HEK293 (cell line): ENCODE data around the gene PPP2R3C.

Experiments
- CTCF ChIA-PET: fragments of 350-600 bp; formaldehyde crosslinking; extraction: SDS; loops from one replicate; lab custom pipeline; 2021; ENCODE audit warnings: antibody characterized with exemption; lab: Yijun Ruan, JAX
- POLR2A ChIA-PET: fragments of 300-600 bp; formaldehyde crosslinking; extraction: SDS; loops from one replicate; lab custom pipeline; 2020; ENCODE audit warnings: antibody characterized with exemption, inconsistent platforms; lab: Yijun Ruan, JAX
- H3K27ac ChIP-seq: fragments of 200-500 bp; sonication (Bioruptor generic); 2 replicates; pipeline ENCODE4 v1.5.1; 2014; ENCODE audit warnings: low read depth, low read length, control low read depth, inconsistent platforms; ENCODE audit errors: extremely low read depth
- H3K36me3 ChIP-seq, 2 experiments: fragments of 200-500 bp in 1 of 2; sonication (Bioruptor generic) in 1 of 2; 1 replicate in 1 of 2; 2 replicates in 1 of 2; pipeline ENCODE4 v1.5.1; 2014 to 2017; ENCODE audit warnings: inconsistent platforms in 2 of 2, low read length in 2 of 2; ENCODE audit not compliant: control insufficient read depth in 2 of 2, insufficient read depth in 1 of 2
- H3K4me1 ChIP-seq: fragments of 200-500 bp; sonication (Bioruptor generic); 2 replicates; pipeline ENCODE4 v1.5.1; 2014; ENCODE audit warnings: mild to moderate bottlenecking, low read length, inconsistent platforms; ENCODE audit not compliant: control insufficient read depth, insufficient read depth
- H3K4me3 ChIP-seq: 2 replicates; pipeline ENCODE4 v1.5.1; 2011; ENCODE audit warnings: low read depth, mild to moderate bottlenecking, control low read depth, low read length, moderate library complexity
- H3K9me3 ChIP-seq: fragments of 200-500 bp; sonication (Bioruptor generic); 2 replicates; pipeline ENCODE4 v1.5.1; 2014; ENCODE audit warnings: low read depth, low read length, inconsistent platforms; ENCODE audit not compliant: control insufficient read depth, insufficient read depth
- GLI4 ChIP-seq: fragments of 450-650 bp; formaldehyde crosslinking; IDR thresholded peaks from 2 replicates; pipeline ENCODE4 v1.5.1; 2016; ENCODE audit warnings: missing biosample characterization, missing genetic modification characterization
- HOXD13 ChIP-seq: sonication (generic); formaldehyde crosslinking; IDR thresholded peaks from 2 replicates; pipeline ENCODE4 v1.8.0; 2022; ENCODE audit warnings: missing genetic modification reagents, borderline replicate concordance
- KLF17 ChIP-seq: fragments of 450-650 bp; formaldehyde crosslinking; IDR thresholded peaks from 2 replicates; pipeline ENCODE4 v1.5.1; 2016; ENCODE audit warnings: missing biosample characterization, missing genetic modification characterization
- KLF9 ChIP-seq: fragments of 450-650 bp; formaldehyde crosslinking; IDR thresholded peaks from 2 replicates; pipeline ENCODE4 v1.5.1; 2016; ENCODE audit warnings: missing biosample characterization, missing genetic modification characterization, low read depth
- SP3 ChIP-seq: fragments of 450-650 bp; formaldehyde crosslinking; IDR thresholded peaks from 2 replicates; pipeline ENCODE4 v1.5.1; 2016; ENCODE audit warnings: missing biosample characterization, missing genetic modification characterization
- TCF7L2 ChIP-seq: IDR thresholded peaks from 2 replicates; pipeline ENCODE4 v1.6.1; 2011; ENCODE audit warnings: low read depth, mild to moderate bottlenecking, inconsistent platforms, low read length, moderate library complexity, borderline replicate concordance
- TRIM28 ChIP-seq: IDR thresholded peaks from 2 replicates; pipeline ENCODE4 v1.6.1; 2011; ENCODE audit warnings: low read length, control low read depth, borderline replicate concordance
- ZFP37 ChIP-seq: fragments of 450-650 bp; formaldehyde crosslinking; IDR thresholded peaks from 2 replicates; pipeline ENCODE4 v1.5.1; 2016; ENCODE audit warnings: missing biosample characterization, missing genetic modification characterization
- ZNF112 ChIP-seq: fragments of 450-650 bp; formaldehyde crosslinking; IDR thresholded peaks from 2 replicates; pipeline ENCODE4 v1.5.0; 2017; ENCODE audit warnings: missing biosample characterization, missing genetic modification characterization
- ZNF274 ChIP-seq, 2 experiments: fragments of 200-500 bp in 1 of 2; fragments of 450-650 bp in 1 of 2; sonication (Bioruptor generic) in 1 of 2; formaldehyde crosslinking in 1 of 2; IDR thresholded peaks; 2 replicates each; pipeline versions ENCODE4 v1.5.1 to v1.6.1; 2014 to 2016; ENCODE audit warnings: borderline replicate concordance in 1 of 2, inconsistent platforms in 1 of 2, low read length in 1 of 2, missing biosample characterization in 1 of 2, missing genetic modification characterization in 1 of 2
- ZNF416 ChIP-seq: fragments of 450-650 bp; formaldehyde crosslinking; IDR thresholded peaks from 2 replicates; pipeline ENCODE4 v1.5.1; 2016; ENCODE audit warnings: missing biosample characterization, missing genetic modification characterization
- ZNF423 ChIP-seq: fragments of 450-650 bp; formaldehyde crosslinking; IDR thresholded peaks from 2 replicates; pipeline ENCODE4 v1.5.1; 2016; ENCODE audit warnings: missing biosample characterization, missing genetic modification characterization
- ZNF48 ChIP-seq: fragments of 450-650 bp; formaldehyde crosslinking; IDR thresholded peaks from 2 replicates; pipeline ENCODE4 v1.5.1; 2016; ENCODE audit warnings: missing biosample characterization, missing genetic modification characterization
- ZNF521 ChIP-seq: fragments of 450-650 bp; formaldehyde crosslinking; IDR thresholded peaks from 2 replicates; pipeline ENCODE4 v1.5.1; 2017; ENCODE audit warnings: missing biosample characterization, mild to moderate bottlenecking, missing genetic modification characterization
- ZNF544 ChIP-seq: fragments of 450-650 bp; formaldehyde crosslinking; IDR thresholded peaks from 2 replicates; pipeline ENCODE4 v1.5.0; 2017; ENCODE audit warnings: missing biosample characterization, missing genetic modification characterization
- ZNF624 ChIP-seq: fragments of 450-650 bp; formaldehyde crosslinking; IDR thresholded peaks from 2 replicates; pipeline ENCODE4 v1.5.1; 2017; ENCODE audit warnings: missing biosample characterization, missing genetic modification characterization
- ZNF664 ChIP-seq: fragments of 450-650 bp; formaldehyde crosslinking; IDR thresholded peaks from 2 replicates; pipeline ENCODE4 v1.5.1; 2016; ENCODE audit warnings: missing biosample characterization, missing genetic modification characterization
- ZNF777 ChIP-seq: fragments of 450-650 bp; formaldehyde crosslinking; IDR thresholded peaks from 2 replicates; pipeline ENCODE4 v1.5.1; 2017; ENCODE audit warnings: missing biosample characterization, missing genetic modification characterization, borderline replicate concordance
- ZNF791 ChIP-seq: fragments of 450-650 bp; formaldehyde crosslinking; IDR thresholded peaks from 2 replicates; pipeline ENCODE4 v1.5.1; 2016; ENCODE audit warnings: missing biosample characterization, missing genetic modification characterization
- ZSCAN16 ChIP-seq: fragments of 450-650 bp; formaldehyde crosslinking; IDR thresholded peaks from 2 replicates; pipeline ENCODE4 v1.5.1; 2016; ENCODE audit warnings: missing biosample characterization, missing genetic modification characterization
- TF ChIP-seq, protein P1 (sequence below): fragments of 450-650 bp; formaldehyde crosslinking; IDR thresholded peaks from 2 replicates; pipeline ENCODE4 v1.5.0; 2017; ENCODE audit warnings: missing biosample characterization, missing genetic modification characterization, borderline replicate concordance
- TF ChIP-seq, protein P2 (sequence below): fragments of 450-650 bp; formaldehyde crosslinking; IDR thresholded peaks from 2 replicates; pipeline ENCODE4 v1.5.1; 2017; ENCODE audit warnings: missing biosample characterization, missing genetic modification characterization
- TF ChIP-seq, protein P3 (sequence below): fragments of 450-650 bp; formaldehyde crosslinking; conservative IDR thresholded peaks from 2 replicates; pipeline ENCODE4 v1.5.1; 2016; ENCODE audit warnings: low read depth, missing biosample characterization, missing genetic modification characterization
- TF ChIP-seq, protein P4 (sequence below): fragments of 450-650 bp; formaldehyde crosslinking; IDR thresholded peaks from 2 replicates; pipeline ENCODE4 v1.5.1; 2017; ENCODE audit warnings: missing biosample characterization, missing genetic modification characterization

Gene PPP2R3C

DNA sequence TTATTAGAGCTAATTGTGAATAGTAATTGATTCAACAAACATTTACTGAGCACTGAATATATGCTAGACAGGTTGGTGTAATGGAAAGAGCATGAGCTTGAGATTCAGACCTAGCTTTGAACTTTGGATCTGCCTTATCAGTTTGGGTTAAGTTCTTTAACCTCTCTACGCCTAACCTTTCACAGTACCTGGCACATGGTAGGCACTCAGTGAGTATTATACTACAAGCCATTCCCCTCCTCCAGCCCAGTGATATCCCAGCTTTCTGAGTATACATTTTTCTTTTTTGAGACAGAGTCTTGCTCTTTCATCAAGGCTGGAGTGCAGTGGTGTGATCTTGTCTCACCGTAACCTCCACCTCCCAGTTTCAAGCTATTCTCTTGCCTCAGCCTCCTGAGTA lies 43.7 kb downstream of the PPP2R3C start (continued):
- TF ChIP-seq ZSCAN16 (no peak), ZNF48 (no peak)

DNA sequence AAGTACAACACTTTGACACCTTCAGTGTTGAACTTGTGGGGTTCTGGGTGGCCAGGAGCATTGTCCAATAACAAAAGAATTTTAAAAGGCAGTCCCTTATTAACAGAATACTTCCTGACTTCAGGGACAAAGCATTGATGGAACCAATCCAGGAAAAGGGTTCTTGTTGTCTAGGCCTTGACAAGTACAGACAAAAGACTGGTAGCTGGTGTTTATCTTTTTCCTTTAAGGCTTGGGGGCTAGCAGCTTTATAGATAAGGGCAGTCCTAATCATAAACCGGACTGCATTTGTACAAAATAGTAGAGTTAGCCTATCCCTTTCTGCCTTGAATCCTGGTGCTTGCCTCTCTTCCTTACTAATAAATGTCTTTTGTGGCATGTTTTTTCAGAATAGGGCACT lies 48.3 kb downstream of the PPP2R3C start:
- H3K36me3 ChIP-seq: peaks cover 3 to 8% of the 10 kb centered on the region in 2 experiments; a peak in 2 of 3 replicates
- TF ChIP-seq ZSCAN16 (no peak), ZNF521 (no peak), HOXD13 (CRISPR knock-in tag) (no peak), ZNF112 (tag by site-specific recombination) (no peak), ZFP37 (tag by site-specific recombination) (no peak), GLI4 (tag by site-specific recombination) (no peak), ZNF791 (tag by site-specific recombination) (no peak), TCF7L2 (no peak)
- TF ChIP-seq, protein P1, sequence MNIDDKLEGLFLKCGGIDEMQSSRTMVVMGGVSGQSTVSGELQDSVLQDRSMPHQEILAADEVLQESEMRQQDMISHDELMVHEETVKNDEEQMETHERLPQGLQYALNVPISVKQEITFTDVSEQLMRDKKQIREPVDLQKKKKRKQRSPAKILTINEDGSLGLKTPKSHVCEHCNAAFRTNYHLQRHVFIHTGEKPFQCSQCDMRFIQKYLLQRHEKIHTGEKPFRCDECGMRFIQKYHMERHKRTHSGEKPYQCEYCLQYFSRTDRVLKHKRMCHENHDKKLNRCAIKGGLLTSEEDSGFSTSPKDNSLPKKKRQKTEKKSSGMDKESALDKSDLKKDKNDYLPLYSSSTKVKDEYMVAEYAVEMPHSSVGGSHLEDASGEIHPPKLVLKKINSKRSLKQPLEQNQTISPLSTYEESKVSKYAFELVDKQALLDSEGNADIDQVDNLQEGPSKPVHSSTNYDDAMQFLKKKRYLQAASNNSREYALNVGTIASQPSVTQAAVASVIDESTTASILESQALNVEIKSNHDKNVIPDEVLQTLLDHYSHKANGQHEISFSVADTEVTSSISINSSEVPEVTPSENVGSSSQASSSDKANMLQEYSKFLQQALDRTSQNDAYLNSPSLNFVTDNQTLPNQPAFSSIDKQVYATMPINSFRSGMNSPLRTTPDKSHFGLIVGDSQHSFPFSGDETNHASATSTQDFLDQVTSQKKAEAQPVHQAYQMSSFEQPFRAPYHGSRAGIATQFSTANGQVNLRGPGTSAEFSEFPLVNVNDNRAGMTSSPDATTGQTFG (tag by site-specific recombination): no peak
- TF ChIP-seq, protein P2, sequence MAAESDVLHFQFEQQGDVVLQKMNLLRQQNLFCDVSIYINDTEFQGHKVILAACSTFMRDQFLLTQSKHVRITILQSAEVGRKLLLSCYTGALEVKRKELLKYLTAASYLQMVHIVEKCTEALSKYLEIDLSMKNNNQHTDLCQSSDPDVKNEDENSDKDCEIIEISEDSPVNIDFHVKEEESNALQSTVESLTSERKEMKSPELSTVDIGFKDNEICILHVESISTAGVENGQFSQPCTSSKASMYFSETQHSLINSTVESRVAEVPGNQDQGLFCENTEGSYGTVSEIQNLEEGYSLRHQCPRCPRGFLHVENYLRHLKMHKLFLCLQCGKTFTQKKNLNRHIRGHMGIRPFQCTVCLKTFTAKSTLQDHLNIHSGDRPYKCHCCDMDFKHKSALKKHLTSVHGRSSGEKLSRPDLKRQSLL (tag by site-specific recombination): no peak
- TF ChIP-seq, protein P3, sequence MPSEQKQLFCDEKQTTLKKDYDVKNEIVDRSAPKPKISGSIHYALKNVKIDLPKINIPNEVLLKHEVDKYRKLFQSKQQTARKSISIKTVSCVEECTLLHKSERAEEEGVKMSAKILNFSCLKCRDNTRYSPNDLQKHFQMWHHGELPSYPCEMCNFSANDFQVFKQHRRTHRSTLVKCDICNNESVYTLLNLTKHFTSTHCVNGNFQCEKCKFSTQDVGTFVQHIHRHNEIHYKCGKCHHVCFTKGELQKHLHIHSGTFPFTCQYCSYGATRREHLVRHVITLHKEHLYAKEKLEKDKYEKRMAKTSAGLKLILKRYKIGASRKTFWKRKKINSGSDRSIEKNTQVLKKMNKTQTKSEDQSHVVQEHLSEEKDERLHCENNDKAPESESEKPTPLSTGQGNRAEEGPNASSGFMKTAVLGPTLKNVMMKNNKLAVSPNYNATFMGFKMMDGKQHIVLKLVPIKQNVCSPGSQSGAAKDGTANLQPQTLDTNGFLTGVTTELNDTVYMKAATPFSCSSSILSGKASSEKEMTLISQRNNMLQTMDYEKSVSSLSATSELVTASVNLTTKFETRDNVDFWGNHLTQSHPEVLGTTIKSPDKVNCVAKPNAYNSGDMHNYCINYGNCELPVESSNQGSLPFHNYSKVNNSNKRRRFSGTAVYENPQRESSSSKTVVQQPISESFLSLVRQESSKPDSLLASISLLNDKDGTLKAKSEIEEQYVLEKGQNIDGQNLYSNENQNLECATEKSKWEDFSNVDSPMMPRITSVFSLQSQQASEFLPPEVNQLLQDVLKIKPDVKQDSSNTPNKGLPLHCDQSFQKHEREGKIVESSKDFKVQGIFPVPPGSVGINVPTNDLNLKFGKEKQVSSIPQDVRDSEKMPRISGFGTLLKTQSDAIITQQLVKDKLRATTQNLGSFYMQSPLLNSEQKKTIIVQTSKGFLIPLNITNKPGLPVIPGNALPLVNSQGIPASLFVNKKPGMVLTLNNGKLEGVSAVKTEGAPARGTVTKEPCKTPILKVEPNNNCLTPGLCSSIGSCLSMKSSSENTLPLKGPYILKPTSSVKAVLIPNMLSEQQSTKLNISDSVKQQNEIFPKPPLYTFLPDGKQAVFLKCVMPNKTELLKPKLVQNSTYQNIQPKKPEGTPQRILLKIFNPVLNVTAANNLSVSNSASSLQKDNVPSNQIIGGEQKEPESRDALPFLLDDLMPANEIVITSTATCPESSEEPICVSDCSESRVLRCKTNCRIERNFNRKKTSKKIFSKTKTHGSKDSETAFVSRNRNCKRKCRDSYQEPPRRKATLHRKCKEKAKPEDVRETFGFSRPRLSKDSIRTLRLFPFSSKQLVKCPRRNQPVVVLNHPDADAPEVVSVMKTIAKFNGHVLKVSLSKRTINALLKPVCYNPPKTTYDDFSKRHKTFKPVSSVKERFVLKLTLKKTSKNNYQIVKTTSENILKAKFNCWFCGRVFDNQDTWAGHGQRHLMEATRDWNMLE (tag by site-specific recombination): no peak
- POLR2A ChIA-PET: no interaction called here

DNA sequence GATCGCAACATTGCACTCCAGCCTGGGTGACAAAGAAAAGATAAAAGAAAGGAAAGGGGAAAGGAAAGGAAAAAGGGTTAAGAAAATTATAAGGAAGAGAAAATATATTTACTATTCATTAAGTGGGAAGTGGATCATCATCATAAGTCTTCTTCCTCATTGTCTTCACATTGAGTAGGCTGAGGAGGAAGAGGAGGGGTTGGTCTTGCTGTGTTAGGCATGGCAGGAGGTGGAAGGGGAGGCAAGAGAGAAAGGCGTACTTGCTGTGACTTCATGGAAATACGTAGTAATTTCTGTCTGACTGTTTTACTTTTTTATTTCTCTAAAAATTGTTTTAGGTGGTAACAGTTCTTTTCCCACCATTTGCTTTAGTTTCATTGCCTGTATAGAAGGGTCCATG lies 49.6 kb downstream of the PPP2R3C start:
- Histone ChIP-seq H3K9me3 (no peaks in the 10 kb centered on the region), H3K4me1 (no peaks in the 10 kb centered on the region), H3K4me3 (no peak overlapping the region), H3K27ac (no peak overlapping the region), H3K36me3 (peaks cover 3 to 5% of the 10 kb centered on the region in 2 experiments; a peak in 2 of 3 replicates)
- ChIA-PET CTCF (no interaction called here), POLR2A (no interaction called here)
- no peak for TF ChIP-seq ZNF777 (tag by site-specific recombination)
- TF ChIP-seq ZNF624 (tag by site-specific recombination): no peak
- TF ChIP-seq, protein P4, sequence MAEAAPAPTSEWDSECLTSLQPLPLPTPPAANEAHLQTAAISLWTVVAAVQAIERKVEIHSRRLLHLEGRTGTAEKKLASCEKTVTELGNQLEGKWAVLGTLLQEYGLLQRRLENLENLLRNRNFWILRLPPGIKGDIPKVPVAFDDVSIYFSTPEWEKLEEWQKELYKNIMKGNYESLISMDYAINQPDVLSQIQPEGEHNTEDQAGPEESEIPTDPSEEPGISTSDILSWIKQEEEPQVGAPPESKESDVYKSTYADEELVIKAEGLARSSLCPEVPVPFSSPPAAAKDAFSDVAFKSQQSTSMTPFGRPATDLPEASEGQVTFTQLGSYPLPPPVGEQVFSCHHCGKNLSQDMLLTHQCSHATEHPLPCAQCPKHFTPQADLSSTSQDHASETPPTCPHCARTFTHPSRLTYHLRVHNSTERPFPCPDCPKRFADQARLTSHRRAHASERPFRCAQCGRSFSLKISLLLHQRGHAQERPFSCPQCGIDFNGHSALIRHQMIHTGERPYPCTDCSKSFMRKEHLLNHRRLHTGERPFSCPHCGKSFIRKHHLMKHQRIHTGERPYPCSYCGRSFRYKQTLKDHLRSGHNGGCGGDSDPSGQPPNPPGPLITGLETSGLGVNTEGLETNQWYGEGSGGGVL (tag by site-specific recombination): no peak
- no peak for TF ChIP-seq ZNF274 (IDR thresholded peaks at IDR 0.05; ENCODE audit: low read length)
- TF ChIP-seq ZNF274 (tag by site-specific recombination; IDR thresholded peaks at IDR 0.05; ENCODE audit: borderline replicate concordance): no peak
- TF ChIP-seq ZNF664: no peak
- no peak for TF ChIP-seq TRIM28
- TF ChIP-seq SP3: no peak
- TF ChIP-seq KLF17: no peak
- TF ChIP-seq ZNF416 (tag by site-specific recombination): no peak
- TF ChIP-seq ZNF544 (tag by site-specific recombination): no peak
- TF ChIP-seq KLF9 (tag by site-specific recombination): no peak
- no peak for TF ChIP-seq ZNF423

More for the DNA sequence above, 48.3 kb downstream of the PPP2R3C start:
- CTCF ChIA-PET: no interaction called here
- no peak overlapping the region for H3K27ac ChIP-seq
- no peak overlapping the region for H3K4me3 ChIP-seq
- H3K9me3 ChIP-seq: no peaks in the 10 kb centered on the region
- H3K4me1 ChIP-seq: no peaks in the 10 kb centered on the region
